ENCODE measurements around the gene TMEM229B. TPM values are rescaled to one million over a fixed set of nuclear protein-coding genes. Genes with fewer than 3 reads are reported as not detected.

TMEM229B gene
- polyA plus RNA-seq, 1 donor from 2014 or later = 4.2 TPM

DNA sequence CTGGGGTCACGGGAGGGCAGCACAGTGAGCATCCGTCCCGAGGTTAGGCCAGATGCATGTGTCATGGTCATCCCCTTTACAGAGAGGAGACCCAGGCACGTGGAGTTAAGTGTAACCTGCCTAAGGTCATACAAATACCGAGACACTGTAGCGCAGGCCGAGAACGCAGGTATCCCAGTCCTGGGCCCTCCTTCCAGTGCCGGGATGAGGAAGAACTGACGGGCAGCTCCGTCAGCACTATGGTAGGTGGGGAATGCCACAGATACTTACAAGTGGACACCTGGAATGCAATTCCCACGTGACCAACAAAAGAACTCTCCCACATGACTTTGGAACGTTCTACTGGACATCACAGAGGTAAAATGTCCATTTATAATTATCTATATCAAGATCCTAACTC lies 8.7 kb upstream of the TMEM229B start:
- H2AFZ ChIP-seq (ENCODE audit: low read depth, low read length) = no peak overlapping the region
- no peaks in the 10 kb centered on the region for H3K27me3 ChIP-seq (ENCODE audit: insufficient read depth, low read depth, low read length)
- no peaks in the 10 kb centered on the region for H4K20me1 ChIP-seq (ENCODE audit: insufficient read depth)
- H3K9me3 ChIP-seq (ENCODE audit: low read length) = no peaks in the 10 kb centered on the region
- H3K27ac ChIP-seq (ENCODE audit: low read length) = no peak overlapping the region
- H3K9ac ChIP-seq (ENCODE audit: low read length) = no peak overlapping the region
- H3K4me3 ChIP-seq (ENCODE audit: low read length) = no peak overlapping the region
- TF ChIP-seq, protein P1, sequence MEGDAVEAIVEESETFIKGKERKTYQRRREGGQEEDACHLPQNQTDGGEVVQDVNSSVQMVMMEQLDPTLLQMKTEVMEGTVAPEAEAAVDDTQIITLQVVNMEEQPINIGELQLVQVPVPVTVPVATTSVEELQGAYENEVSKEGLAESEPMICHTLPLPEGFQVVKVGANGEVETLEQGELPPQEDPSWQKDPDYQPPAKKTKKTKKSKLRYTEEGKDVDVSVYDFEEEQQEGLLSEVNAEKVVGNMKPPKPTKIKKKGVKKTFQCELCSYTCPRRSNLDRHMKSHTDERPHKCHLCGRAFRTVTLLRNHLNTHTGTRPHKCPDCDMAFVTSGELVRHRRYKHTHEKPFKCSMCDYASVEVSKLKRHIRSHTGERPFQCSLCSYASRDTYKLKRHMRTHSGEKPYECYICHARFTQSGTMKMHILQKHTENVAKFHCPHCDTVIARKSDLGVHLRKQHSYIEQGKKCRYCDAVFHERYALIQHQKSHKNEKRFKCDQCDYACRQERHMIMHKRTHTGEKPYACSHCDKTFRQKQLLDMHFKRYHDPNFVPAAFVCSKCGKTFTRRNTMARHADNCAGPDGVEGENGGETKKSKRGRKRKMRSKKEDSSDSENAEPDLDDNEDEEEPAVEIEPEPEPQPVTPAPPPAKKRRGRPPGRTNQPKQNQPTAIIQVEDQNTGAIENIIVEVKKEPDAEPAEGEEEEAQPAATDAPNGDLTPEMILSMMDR (IDR thresholded peaks at IDR 0.05; ENCODE audit: poor library complexity, severe bottlenecking) = no peak
- no peak for TF ChIP-seq TAF1 (IDR thresholded peaks at IDR 0.05; ENCODE audit: low read depth)
- TF ChIP-seq SMC3 (conservative IDR thresholded peaks at IDR 0.05; ENCODE audit: poor library complexity) = no peak
- no peak for TF ChIP-seq MXI1 (conservative IDR thresholded peaks at IDR 0.05; ENCODE audit: poor library complexity, severe bottlenecking)
- TF ChIP-seq, protein P2, sequence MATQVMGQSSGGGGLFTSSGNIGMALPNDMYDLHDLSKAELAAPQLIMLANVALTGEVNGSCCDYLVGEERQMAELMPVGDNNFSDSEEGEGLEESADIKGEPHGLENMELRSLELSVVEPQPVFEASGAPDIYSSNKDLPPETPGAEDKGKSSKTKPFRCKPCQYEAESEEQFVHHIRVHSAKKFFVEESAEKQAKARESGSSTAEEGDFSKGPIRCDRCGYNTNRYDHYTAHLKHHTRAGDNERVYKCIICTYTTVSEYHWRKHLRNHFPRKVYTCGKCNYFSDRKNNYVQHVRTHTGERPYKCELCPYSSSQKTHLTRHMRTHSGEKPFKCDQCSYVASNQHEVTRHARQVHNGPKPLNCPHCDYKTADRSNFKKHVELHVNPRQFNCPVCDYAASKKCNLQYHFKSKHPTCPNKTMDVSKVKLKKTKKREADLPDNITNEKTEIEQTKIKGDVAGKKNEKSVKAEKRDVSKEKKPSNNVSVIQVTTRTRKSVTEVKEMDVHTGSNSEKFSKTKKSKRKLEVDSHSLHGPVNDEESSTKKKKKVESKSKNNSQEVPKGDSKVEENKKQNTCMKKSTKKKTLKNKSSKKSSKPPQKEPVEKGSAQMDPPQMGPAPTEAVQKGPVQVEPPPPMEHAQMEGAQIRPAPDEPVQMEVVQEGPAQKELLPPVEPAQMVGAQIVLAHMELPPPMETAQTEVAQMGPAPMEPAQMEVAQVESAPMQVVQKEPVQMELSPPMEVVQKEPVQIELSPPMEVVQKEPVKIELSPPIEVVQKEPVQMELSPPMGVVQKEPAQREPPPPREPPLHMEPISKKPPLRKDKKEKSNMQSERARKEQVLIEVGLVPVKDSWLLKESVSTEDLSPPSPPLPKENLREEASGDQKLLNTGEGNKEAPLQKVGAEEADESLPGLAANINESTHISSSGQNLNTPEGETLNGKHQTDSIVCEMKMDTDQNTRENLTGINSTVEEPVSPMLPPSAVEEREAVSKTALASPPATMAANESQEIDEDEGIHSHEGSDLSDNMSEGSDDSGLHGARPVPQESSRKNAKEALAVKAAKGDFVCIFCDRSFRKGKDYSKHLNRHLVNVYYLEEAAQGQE (IDR thresholded peaks at IDR 0.05; ENCODE audit: borderline replicate concordance) = no peak
- TF ChIP-seq EP300 (conservative IDR thresholded peaks at IDR 0.05; ENCODE audit: poor library complexity, severe bottlenecking) = no peak
- no peak for TF ChIP-seq RAD21 (conservative IDR thresholded peaks at IDR 0.05)
- no peak for TF ChIP-seq EZH2 (IDR thresholded peaks at IDR 0.05; ENCODE audit: borderline replicate concordance, insufficient read depth, low read length, poor library complexity, severe bottlenecking)
- no peak for TF ChIP-seq POLR2AphosphoS5 (IDR thresholded peaks at IDR 0.05)
- no peaks in the 10 kb centered on the region for H3F3A ChIP-seq (ENCODE audit: insufficient read depth, low read length, poor library complexity, severe bottlenecking)
- H3K9me2 ChIP-seq (ENCODE audit: insufficient read depth, low read length) = no peaks in the 10 kb centered on the region
- H3K79me2 ChIP-seq (replicated peaks; ENCODE audit: insufficient read depth, low read length) = no peaks in the 10 kb centered on the region
- no peaks in the 10 kb centered on the region for H3K36me3 ChIP-seq (ENCODE audit: insufficient read depth, low read length)
- H3K4me2 ChIP-seq (ENCODE audit: low read length) = no peak overlapping the region

DNA sequence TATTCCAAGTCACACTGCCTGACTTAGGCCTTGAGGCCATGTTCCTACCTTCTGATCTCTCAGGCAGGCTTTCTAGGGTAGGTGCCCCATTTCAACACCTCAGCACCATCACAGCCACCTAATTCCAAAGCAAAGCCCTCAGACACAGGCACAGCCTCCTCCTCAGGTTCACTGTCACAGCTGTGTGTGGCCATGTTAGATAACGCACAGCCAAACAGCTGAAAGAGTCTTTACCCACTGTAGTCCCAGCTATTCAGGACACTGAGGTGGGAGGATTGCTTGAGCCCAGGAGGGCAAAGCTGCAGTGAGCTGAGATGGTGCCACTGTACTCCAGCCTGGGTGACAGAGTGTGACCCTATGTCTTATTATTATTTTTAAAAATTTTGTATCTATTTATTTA lies 7.3 kb upstream of the TMEM229B start:
- Histone ChIP-seq H3K9ac (ENCODE audit: low read length) (no peak overlapping the region), H3K27me3 (ENCODE audit: insufficient read depth, low read depth, low read length) (no peaks in the 10 kb centered on the region), H3K4me3 (ENCODE audit: low read length) (no peak overlapping the region), H3K36me3 (ENCODE audit: insufficient read depth, low read length) (no peaks in the 10 kb centered on the region), H3K4me2 (ENCODE audit: low read length) (no peak overlapping the region), H3F3A (ENCODE audit: insufficient read depth, low read length, poor library complexity, severe bottlenecking) (no peaks in the 10 kb centered on the region), H3K27ac (ENCODE audit: low read length) (no peak overlapping the region), H4K20me1 (ENCODE audit: insufficient read depth) (no peaks in the 10 kb centered on the region), H2AFZ (ENCODE audit: low read depth, low read length) (no peak overlapping the region), H3K9me2 (ENCODE audit: insufficient read depth, low read length) (no peaks in the 10 kb centered on the region), H3K9me3 (ENCODE audit: low read length) (no peaks in the 10 kb centered on the region), H3K79me2 (replicated peaks; ENCODE audit: insufficient read depth, low read length) (no peaks in the 10 kb centered on the region)
- TF ChIP-seq POLR2AphosphoS5 (IDR thresholded peaks at IDR 0.05) (no peak), RAD21 (conservative IDR thresholded peaks at IDR 0.05) (no peak), SMC3 (conservative IDR thresholded peaks at IDR 0.05; ENCODE audit: poor library complexity) (no peak), EP300 (conservative IDR thresholded peaks at IDR 0.05; ENCODE audit: poor library complexity, severe bottlenecking) (no peak), EZH2 (IDR thresholded peaks at IDR 0.05; ENCODE audit: borderline replicate concordance, insufficient read depth, low read length, poor library complexity, severe bottlenecking) (no peak), TAF1 (IDR thresholded peaks at IDR 0.05; ENCODE audit: low read depth) (no peak), MXI1 (conservative IDR thresholded peaks at IDR 0.05; ENCODE audit: poor library complexity, severe bottlenecking) (no peak)
- TF ChIP-seq, protein P2 (IDR thresholded peaks at IDR 0.05; ENCODE audit: borderline replicate concordance) = no peak
- TF ChIP-seq, protein P1 (IDR thresholded peaks at IDR 0.05; ENCODE audit: poor library complexity, severe bottlenecking) = no peak

All from neural cell (in vitro differentiated cells).